Fibroblast of skin of right biceps (primary cell): ENCODE data around the gene CHMP1A.
"Not testable (repeated sequence)": the region's sequence is repeated elsewhere in the genome, so short reads cannot be mapped to it uniquely, and the experiment has no call there.

Experiments
- DNase-seq: peaks from one replicate; pipeline ENCODE4 v3.0.0-alpha.2; 2013

CHMP1A gene

DNA sequence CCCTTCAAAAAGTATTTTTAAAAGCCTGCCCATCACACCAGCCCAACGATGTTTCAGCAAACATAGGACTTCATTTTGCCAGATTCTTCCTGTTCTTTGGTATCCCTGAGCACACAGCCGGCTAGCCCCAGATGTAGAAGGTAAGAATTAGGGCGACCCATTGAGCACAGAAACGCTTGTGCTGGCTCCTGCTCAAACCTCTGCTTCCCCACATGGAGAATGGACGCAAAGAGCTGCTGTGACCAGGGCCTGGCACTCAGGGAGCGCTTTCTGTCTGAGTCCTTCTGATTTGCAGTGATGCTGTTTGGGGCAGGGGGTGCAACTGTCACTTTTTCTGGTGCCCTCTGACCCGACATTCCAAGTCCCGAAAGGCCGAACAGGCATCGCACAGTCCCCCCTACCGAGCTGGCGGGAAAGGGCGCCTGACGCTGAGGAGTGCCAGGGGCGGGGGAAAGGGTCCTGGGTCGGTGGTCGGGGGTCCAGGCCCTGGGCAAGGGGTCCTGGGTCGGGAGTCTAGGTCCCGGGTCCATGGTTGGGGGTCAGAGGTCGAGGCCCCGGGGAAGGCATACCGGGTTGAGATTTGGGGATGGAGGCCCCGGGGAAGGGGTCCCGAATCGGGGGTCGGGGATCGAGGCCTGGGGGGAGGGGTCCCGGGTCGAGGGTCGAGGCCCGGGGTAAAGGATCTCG, 930 bp downstream of the CHMP1A start:
- DNase-seq = no peak

DNA sequence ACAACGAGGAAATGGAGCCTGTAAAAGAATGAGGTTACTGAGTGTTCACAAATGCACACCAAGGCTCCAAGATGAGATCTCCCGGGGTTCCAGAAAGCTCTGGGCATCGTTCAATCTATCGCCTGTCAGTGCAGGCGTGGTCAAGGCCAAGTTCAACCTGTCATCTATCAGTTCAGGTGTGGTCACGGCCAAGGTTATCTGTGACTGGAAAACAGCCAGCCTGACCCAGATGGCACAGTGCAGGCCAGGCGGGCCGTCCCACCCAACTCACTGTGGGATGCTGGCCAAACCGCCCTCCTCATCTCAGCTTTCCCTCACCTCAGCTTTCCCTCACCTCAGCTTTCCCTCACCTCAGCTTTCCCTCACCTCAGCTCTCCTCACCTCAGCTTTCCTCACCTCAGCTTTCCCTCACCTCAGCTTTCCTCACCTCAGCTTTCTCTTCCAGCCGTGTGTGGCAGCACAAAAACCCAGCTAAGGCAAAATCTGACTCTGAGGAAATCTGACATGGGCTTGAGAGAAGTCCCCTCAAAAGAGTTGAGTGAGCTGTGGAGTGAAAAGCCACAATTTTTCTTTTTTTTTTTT, 2.4 kb downstream of the CHMP1A start:
- no peak for DNase-seq

GRCh38 chr16:89653656-89654295, 3.7 kb downstream of the CHMP1A start:
- no peak for DNase-seq

DNA sequence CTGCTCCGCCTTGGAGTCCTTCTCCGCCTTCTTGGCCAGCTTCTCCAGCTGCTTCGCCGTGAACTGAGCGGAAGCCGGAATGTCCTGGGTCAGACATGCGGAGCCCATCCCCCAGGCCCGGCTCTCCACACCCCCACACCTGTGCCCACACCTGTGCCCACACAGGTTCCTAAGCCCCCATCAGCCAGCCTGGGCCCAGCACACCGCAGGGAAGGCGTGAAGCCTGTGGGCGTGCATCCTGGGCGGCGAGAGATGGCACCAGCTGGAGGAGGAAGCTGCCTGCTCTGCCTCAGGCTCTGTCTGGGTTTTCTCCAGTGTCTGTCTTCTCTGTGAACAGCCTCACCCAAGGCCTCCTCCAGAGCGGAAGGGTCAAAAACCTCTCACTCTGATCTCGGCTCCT, 5.9 kb downstream of the CHMP1A start:
- DNase-seq = no peak

DNA sequence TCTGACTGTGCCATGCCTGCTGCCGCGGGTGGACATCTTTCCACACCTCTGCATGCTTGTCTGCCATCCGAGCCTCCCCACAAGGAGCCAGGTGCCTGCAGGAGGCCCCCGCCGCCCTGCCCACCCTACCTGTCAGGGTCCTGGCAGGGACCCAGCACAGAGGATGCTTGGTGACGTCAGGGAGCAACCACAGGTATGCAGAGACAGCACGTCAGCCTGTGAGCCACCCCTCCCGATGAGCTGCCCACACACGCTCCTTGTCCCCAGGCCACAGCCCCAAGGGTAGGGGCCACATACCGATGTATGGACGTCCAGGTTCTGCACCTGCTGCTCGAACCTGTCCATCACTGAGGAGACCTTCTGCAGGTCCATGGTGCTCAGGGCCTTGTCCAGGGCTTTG, 10.6 kb downstream of the CHMP1A start:
- no peak for DNase-seq

DNA sequence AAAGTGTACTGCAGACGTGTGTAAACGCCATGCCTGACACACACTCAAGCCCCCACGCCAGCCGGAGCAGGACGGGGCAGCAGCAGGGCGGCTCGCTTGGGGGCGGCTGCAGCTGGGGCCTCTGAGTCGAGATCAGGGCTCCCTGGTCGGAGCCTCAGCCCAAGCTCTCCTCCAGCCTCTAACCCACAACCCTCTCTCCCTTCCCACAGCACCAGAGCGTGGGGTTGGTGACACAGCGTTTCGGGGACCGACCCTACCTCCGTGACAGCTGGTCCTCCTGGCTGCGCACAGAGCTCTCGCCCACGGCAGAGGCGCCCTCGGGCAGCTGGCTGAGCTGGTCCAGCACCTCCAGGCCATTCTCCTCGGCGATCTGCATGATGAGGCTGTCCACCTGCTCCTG, 11.2 kb downstream of the CHMP1A start:
- DNase-seq = no peak

DNA sequence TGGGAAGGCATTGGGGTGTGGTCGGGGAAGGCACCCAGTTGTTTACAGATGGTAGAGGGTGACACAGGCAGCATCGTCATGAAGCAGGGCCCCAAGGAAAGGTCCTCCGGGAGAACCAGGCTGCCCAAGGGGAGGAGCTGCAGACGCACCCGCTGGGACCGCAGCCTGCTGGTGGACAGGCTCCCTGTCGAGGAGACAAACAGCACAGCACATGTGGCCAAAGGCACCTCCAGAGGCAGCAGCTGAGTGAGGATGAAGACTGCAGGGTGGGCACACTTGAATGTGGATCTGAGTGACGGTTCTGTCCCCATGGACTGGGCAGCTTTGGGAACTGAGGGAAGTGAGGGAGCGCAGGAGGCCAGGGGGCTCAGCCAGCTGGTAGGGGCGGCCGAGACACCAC, 12.4 kb downstream of the CHMP1A start:
- no peak for DNase-seq

- no peak for DNase-seq
Measured at GRCh38 chr16:89643769-89644300, 13.7 kb downstream of the CHMP1A start.

DNA sequence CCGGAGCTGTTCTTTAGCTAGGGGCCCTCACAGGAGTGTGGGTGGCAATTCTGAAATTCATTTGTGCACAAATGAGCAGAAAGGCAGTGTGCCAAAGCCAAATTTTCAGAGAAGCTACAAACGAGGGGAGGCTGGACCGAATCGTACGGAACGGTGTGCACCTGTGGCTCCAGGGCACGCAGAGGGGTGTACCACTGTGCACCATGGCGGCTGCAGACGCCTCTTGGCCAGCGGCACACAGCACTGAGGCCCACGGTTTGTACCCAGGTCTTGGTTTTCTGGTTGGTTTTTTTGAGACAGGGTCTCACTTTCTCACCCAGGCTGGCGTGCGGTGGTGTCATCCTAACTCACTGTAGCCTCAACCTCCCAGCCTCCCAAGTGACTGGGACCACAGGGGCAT, 14.9 kb downstream of the CHMP1A start:
- DNase-seq = no peak

DNA sequence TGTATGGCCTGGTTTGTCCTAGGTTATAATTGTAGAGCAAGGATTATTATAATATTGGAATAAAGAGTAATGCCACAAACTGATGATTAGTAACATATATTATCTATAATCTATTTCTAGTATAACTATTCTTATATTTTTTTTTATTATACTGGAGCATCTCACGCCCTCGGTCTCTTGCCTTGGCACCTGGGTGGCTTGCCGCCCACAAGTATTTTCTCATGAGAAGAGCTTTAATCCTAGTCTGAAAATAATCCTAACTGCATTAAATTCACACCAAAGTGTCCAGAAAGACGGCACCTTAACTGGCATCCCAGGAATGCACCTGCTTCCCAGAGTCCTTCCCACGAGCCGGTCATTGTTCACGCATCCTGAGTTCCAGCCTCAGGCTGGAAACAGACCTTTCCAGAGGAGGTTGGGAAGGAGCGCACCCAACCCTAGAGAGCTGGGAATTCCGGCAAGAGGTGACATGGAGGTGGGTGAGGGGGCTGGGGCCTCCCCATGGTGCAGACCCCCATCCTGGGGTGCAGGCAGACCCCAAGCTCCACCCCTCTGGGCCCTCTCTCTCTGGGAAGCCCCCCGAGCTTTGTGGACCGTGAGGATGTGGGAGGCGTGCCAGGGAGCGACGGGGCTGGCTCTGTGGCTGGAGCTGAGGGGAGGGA, 15.9 kb downstream of the CHMP1A start:
- no peak for DNase-seq

DNA sequence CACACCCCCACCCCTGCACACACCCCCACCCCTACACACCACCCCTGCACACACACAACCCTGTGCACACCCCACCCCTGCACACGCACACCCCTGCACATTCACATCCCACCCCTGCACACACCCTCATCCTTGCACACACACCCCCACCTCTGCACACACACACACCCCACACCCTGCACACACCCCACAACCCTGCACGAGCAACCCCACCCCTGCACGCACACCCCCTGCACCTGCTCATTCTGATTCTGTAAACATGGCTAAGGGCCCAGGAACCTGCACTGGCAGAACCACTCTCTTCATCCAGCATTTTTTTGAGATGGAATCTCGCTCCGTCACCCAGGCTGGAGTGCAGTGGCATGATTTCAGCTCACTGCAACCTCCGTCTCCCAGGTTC, 18.1 kb downstream of the CHMP1A start:
- no peak for DNase-seq

DNA sequence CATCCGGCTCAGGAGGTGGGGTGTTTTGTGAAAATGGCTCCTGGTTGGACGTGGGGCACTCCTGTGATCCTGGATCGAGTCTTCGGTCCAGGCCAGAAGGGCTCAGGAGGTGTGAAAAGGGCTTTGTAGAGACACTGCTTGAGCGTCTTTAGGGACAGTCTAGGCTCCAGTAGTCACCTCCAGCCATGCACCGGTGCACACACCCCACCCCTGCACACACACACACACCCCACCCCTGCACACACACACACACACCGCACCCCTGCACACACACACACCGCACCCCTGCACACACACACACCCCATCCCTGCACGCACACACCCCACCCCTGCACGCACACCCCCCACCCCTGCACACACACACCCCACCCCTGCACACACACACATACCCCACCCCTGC, 19.1 kb downstream of the CHMP1A start:
- no peak for DNase-seq

GRCh38 chr16:89637379-89637778, 20.1 kb downstream of the CHMP1A start:
- no peak for DNase-seq

DNA sequence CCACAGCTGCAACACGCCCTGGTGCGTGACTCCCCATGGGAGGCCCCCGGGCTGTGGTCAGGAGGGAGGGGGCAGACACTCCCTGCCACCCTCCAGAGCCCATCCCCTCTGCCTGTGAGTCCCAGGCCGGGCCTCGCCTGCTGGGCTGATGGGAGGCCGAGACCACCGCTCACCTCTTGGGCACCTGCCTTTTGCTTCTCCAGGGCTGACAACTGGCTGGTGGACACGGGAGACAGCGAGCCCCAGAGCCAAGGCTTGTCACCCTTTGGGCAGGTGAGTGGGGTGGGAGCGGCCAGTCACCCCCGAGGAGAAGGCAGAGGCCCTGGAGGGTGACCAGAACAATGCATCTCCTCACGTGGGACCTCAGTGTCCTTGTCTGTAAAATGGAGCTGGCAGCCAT, 20.8 kb downstream of the CHMP1A start:
- DNase-seq = no peak

GRCh38 chr16:89634463-89635385, 22.8 kb downstream of the CHMP1A start:
- DNase-seq = not testable (repeated sequence)

GRCh38 chr16:89633064-89633631, 24.4 kb downstream of the CHMP1A start:
- DNase-seq = peak; percentile 72

DNA sequence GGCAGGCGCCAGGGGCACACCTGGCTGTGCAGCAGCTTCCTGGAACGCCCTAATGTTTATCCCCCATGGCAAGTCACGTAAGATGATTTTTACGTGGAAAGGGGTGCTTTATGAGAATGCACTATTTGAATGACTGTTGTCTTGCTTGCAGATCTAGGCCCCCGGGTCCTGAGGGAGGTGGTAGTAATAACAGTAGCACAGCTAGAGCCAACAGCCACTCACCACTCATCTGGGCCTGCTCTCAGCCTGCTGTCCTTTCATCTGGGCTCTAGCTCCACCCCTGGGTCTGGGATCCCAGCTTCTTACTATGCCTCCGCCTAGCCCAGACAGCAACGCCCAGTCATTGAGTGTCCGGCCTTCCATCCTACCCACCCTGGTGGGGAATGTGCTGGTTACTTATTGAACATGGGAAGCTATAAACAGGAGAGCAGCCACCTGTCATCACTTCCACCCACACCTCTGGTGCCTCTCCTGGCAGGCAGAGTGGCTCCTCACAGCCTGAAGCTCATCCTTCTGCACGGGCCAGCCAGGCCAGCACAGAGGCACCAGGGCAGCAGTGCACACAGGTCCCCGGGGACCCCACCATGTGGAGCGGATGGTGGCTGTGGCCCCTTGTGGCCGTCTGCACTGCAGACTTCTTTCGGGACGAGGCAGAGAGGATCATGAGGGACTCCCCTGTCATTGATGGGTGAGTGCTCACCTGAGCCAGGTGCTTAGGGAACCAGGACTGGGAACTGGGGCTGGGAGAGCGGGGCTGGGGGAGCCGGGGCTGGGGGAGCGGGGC, 27.5 kb downstream of the CHMP1A start:
- no peak for DNase-seq

DNA sequence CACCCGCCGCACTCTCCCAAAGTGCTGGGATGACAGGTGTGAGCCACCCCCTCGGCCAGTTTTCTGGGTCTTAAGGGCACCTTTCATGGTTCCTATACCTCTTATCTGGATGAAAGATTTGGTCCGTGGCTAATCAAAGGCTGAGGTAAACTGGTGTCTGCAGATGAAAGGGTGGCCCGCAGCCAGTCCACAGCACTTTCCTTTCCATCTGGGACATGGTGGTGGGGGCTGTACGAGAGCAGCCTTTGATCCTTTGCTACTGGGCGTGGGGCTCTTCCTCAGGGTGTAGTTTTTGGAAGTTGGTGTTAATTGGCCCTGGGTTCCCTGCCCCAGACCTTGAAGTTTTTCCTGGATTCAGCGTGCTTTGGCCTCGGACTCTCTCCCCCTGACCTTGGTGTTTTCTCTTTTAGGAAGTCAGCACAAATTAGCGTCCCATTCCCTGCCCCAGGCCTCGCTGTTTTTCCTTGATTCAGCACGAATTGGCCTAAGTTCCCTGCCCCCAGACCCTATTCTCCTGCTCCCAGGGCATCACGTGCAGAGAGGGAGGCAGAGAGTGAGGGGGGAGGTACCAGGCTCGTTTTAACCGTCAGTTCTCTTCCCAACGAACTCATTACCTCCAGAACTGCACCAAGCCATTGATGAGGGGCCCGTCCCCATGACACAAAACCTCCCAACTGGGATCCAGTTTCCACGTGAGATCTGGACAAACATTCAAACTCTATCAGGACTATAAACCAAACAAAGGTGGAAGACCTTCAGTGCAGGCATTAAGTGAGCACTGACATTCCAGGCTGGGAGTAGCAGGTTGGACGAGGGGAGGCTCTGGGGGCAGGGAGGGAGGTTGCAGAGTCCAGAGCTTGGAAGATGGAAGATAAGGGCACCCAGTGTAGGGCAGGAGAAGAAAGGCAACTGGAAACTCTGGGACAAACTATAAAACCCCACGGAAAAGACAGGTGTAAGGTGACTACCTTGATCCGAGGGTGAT, 32.4 kb downstream of the CHMP1A start:
- no peak for DNase-seq

DNA sequence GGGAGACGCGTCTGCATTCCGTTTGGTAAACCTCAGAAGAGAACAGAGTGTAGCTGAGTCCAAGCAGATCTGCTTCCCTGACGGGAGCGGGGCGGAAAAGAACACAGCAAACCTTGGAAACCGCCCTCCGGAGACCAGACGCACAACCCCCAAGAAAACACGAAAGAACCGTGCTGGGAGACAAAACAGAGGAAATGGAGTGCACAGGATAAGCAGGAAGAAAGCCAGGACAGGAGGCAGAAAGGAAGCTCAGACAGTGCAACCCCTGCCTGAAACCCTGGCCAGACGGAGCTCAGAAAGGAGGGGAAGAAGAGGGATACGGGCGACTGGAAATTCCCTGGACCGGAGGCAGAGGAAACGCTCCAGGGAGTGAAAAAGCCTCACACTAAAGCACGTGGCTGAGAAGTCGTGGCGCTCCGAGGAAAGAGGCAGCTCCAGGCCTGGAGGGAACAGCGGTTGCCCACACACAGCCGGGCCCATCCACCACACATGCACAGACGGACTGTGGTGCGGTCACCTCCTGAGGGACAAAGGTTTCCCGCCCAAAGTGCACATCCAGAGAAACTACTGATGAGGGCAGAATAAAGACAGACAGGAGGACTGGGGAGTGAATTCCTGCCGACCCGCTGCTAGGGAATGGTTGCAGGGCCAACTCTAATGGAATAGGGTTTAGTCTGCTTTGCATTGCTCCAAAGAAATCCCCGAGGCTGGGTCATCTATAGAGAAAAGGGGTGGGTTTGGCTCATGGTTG, 33.8 kb downstream of the CHMP1A start:
- peak; percentile 18 for DNase-seq
